Measurements from ENCODE around the gene MSH4.

- TF ChIP-seq, protein P1, sequence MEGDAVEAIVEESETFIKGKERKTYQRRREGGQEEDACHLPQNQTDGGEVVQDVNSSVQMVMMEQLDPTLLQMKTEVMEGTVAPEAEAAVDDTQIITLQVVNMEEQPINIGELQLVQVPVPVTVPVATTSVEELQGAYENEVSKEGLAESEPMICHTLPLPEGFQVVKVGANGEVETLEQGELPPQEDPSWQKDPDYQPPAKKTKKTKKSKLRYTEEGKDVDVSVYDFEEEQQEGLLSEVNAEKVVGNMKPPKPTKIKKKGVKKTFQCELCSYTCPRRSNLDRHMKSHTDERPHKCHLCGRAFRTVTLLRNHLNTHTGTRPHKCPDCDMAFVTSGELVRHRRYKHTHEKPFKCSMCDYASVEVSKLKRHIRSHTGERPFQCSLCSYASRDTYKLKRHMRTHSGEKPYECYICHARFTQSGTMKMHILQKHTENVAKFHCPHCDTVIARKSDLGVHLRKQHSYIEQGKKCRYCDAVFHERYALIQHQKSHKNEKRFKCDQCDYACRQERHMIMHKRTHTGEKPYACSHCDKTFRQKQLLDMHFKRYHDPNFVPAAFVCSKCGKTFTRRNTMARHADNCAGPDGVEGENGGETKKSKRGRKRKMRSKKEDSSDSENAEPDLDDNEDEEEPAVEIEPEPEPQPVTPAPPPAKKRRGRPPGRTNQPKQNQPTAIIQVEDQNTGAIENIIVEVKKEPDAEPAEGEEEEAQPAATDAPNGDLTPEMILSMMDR (conservative IDR thresholded peaks at IDR 0.05; ENCODE audit: low read length), result no peak
- no peak for TF ChIP-seq EZH2phosphoT487 (IDR thresholded peaks at IDR 0.05; ENCODE audit: borderline replicate concordance, low read depth, low read length)
These were observed 153.5 kb downstream of the MSH4 start for GRCh38 chr1:75950176-75950575.
